Nephron (organoid): ENCODE results near the gene PLCL1.
A peak's percentile ranks its signal among the peaks of the same experiment; 100 is the strongest.

Source experiments
- H3K27ac Mint-ChIP-seq, 3 experiments: 2 replicates each; pipeline ENCODE4 v1.8.0; 2020; ENCODE audit warnings: mixed read lengths in 3 of 3, mild to moderate bottlenecking in 2 of 3, moderate library complexity in 1 of 3
- H3K27me3 Mint-ChIP-seq: 2 replicates; pipeline ENCODE4 v1.8.0; 2021; ENCODE audit warnings: low read depth, mild to moderate bottlenecking, moderate library complexity, mixed read lengths
- H3K36me3 Mint-ChIP-seq: 2 replicates; pipeline ENCODE4 v1.8.0; 2020; ENCODE audit warnings: low read depth, mixed read lengths
- H3K4me1 Mint-ChIP-seq: 2 replicates; pipeline ENCODE4 v1.8.0; 2020; ENCODE audit warnings: mixed read lengths
- H3K4me3 Mint-ChIP-seq, 3 experiments: 2 replicates each; pipeline ENCODE4 v1.8.0; 2020; ENCODE audit warnings: mild to moderate bottlenecking in 3 of 3, mixed read lengths in 3 of 3, moderate library complexity in 2 of 3
- H3K9me3 Mint-ChIP-seq: 2 replicates; pipeline ENCODE4 v1.8.0; 2020; ENCODE audit warnings: mixed read lengths
- CTCF ChIP-seq, 3 experiments: fragments of 200-600 bp; sonication (generic); IDR thresholded peaks; one replicate each; pipeline ENCODE4 v1.5.0; 2021; ENCODE audit warnings: antibody characterized with exemption in 3 of 3; ENCODE audit not compliant: unreplicated experiment in 3 of 3

Gene PLCL1

GRCh38 chr2:197804758-197805714, 643 bp downstream of the PLCL1 start:
- no peaks in the 10 kb centered on the region for H3K36me3 Mint-ChIP-seq
- TF ChIP-seq CTCF (IDR thresholded peaks at IDR 0.05; ENCODE audit: unreplicated experiment in 3 of 3), result peak in 2 of 3 experiments; percentile 10 to 25
- peak overlapping the region; percentile 91 to 94 (median 91) for H3K4me3 Mint-ChIP-seq
- H3K4me1 Mint-ChIP-seq, result peaks cover 43% of the 10 kb centered on the region
- peaks cover 16% of the 10 kb centered on the region for H3K27me3 Mint-ChIP-seq
- peak overlapping the region; percentile 7 to 69 (median 57) for H3K27ac Mint-ChIP-seq
- no peaks in the 10 kb centered on the region for H3K9me3 Mint-ChIP-seq

GRCh38 chr2:197805715-197806633, 1.6 kb downstream of the PLCL1 start:
- Mint-ChIP-seq H3K4me1 (peaks cover 43% of the 10 kb centered on the region), H3K36me3 (no peaks in the 10 kb centered on the region)

GRCh38 chr2:197809064-197809463, 4.7 kb downstream of the PLCL1 start:
- H3K9me3 Mint-ChIP-seq, result no peaks in the 10 kb centered on the region
- no peak for TF ChIP-seq CTCF (IDR thresholded peaks at IDR 0.05; ENCODE audit: unreplicated experiment in 3 of 3)
- H3K27ac Mint-ChIP-seq, result no peak overlapping the region
- peaks cover 33% of the 10 kb centered on the region for H3K4me1 Mint-ChIP-seq
- H3K4me3 Mint-ChIP-seq, result peak overlapping the region in 1 of 3 experiments; percentile 16
- H3K27me3 Mint-ChIP-seq, result peaks cover 14% of the 10 kb centered on the region
- no peaks in the 10 kb centered on the region for H3K36me3 Mint-ChIP-seq

More at GRCh38 chr2:197805715-197806633, 1.6 kb downstream of the PLCL1 start:
- Mint-ChIP-seq H3K27me3 (peaks cover 16% of the 10 kb centered on the region), H3K9me3 (no peaks in the 10 kb centered on the region), H3K27ac (peak overlapping the region; percentile 7 to 69 (median 57)), H3K4me3 (peak overlapping the region; percentile 86 to 94 (median 91))
- TF ChIP-seq CTCF (IDR thresholded peaks at IDR 0.05; ENCODE audit: unreplicated experiment in 3 of 3), result no peak

GRCh38 chr2:197810016-197810415, 5.6 kb downstream of the PLCL1 start:
- H3K27me3 Mint-ChIP-seq, result peaks cover 12% of the 10 kb centered on the region
- no peaks in the 10 kb centered on the region for H3K9me3 Mint-ChIP-seq
- no peak overlapping the region for H3K27ac Mint-ChIP-seq
- no peaks in the 10 kb centered on the region for H3K36me3 Mint-ChIP-seq
- peaks cover 36% of the 10 kb centered on the region for H3K4me1 Mint-ChIP-seq
- no peak for TF ChIP-seq CTCF (IDR thresholded peaks at IDR 0.05; ENCODE audit: unreplicated experiment in 3 of 3)
- H3K4me3 Mint-ChIP-seq, result no peak overlapping the region

- H3K36me3 Mint-ChIP-seq, result no peaks in the 10 kb centered on the region
- TF ChIP-seq CTCF (IDR thresholded peaks at IDR 0.05; ENCODE audit: unreplicated experiment in 3 of 3), result no peak
- H3K27me3 Mint-ChIP-seq, result peaks cover 10% of the 10 kb centered on the region
- H3K9me3 Mint-ChIP-seq, result no peaks in the 10 kb centered on the region
- H3K4me1 Mint-ChIP-seq, result peaks cover 34% of the 10 kb centered on the region
- H3K27ac Mint-ChIP-seq, result no peak overlapping the region
- no peak overlapping the region for H3K4me3 Mint-ChIP-seq
Observed at GRCh38 chr2:197810491-197810890, 6.1 kb downstream of the PLCL1 start.
